ENCODE data around the gene SLC29A2.
"Not testable (repeated sequence)": the region's sequence is repeated elsewhere in the genome, so short reads cannot be mapped to it uniquely, and the experiment has no call there.

SLC29A2 gene

GRCh38 chr11:66326261-66327111 lies 45.1 kb downstream of the SLC29A2 start:
- no peak for DNase-seq
- intact Hi-C loops (cut with DNase I), result no loop called here

GRCh38 chr11:66325263-66325671 lies 46.3 kb downstream of the SLC29A2 start:
- DNase-seq, result no peak

GRCh38 chr11:66324664-66325063 lies 46.9 kb downstream of the SLC29A2 start:
- intact Hi-C loops (cut with DNase I), result no loop called here
- DNase-seq, result no peak

More at GRCh38 chr11:66325263-66325671, 46.3 kb downstream of the SLC29A2 start:
- intact Hi-C loops (cut with DNase I), result no loop called here

- intact Hi-C loops (cut with DNase I), result no loop called here
- DNase-seq, result no peak
Observed at GRCh38 chr11:66323684-66324083, 47.9 kb downstream of the SLC29A2 start.

GRCh38 chr11:66322732-66323427 lies 48.7 kb downstream of the SLC29A2 start:
- DNase-seq, result no peak
- intact Hi-C loops (cut with DNase I), result no loop called here

- no peak for DNase-seq
- intact Hi-C loops (cut with DNase I), result no loop called here
Observed at GRCh38 chr11:66321606-66322005, 50.0 kb downstream of the SLC29A2 start.

- DNase-seq; intact Hi-C loops (cut with DNase I): not testable (repeated sequence)
Observed at GRCh38 chr11:66320748-66321147, 50.8 kb downstream of the SLC29A2 start.

GRCh38 chr11:66320289-66320688 lies 51.3 kb downstream of the SLC29A2 start:
- intact Hi-C loops (cut with DNase I); DNase-seq: not testable (repeated sequence)

- DNase-seq, result no peak
- intact Hi-C loops (cut with DNase I), result no loop called here
Observed at GRCh38 chr11:66318600-66318970, 53.0 kb downstream of the SLC29A2 start.

- intact Hi-C loops (cut with DNase I), result no loop called here
- peak in 21 of 42 donors; percentile 23 to 74 (median 49) for DNase-seq
Observed at GRCh38 chr11:66317723-66318599, 53.6 kb downstream of the SLC29A2 start.

- DNase-seq, result no peak
- intact Hi-C loops (cut with DNase I), result no loop called here
Observed at GRCh38 chr11:66317322-66317722, 54.2 kb downstream of the SLC29A2 start.

GRCh38 chr11:66316849-66317251 lies 54.7 kb downstream of the SLC29A2 start, which contains the start of gene CD248:
Gene CD248 (minus strand): TSS chr11:66317044. CDS start chr11:66317027, 17 bp downstream.
- peak in 2 of 42 donors; percentile 28 to 45 for DNase-seq
- intact Hi-C loops (cut with DNase I), result no loop called here

- DNase-seq, result no peak
- intact Hi-C loops (cut with DNase I), result no loop called here
Observed at GRCh38 chr11:66315921-66316811, 55.4 kb downstream of the SLC29A2 start.

GRCh38 chr11:66315498-66315885 lies 56.1 kb downstream of the SLC29A2 start:
- DNase-seq, result no peak
- intact Hi-C loops (cut with DNase I), result no loop called here

- DNase-seq, result peak in 1 of 42 donors; percentile 3
Observed at GRCh38 chr11:66314561-66315497, 56.7 kb downstream of the SLC29A2 start.

GRCh38 chr11:66314186-66314501 lies 57.4 kb downstream of the SLC29A2 start:
- intact Hi-C loops (cut with DNase I), result no loop called here

More at GRCh38 chr11:66314561-66315497, 56.7 kb downstream of the SLC29A2 start:
- intact Hi-C loops (cut with DNase I), result no loop called here

More at GRCh38 chr11:66314186-66314501, 57.4 kb downstream of the SLC29A2 start:
- DNase-seq, result no peak
